ENCODE measurements around the gene NSL1. TPM values are rescaled to one million over a fixed set of nuclear protein-coding genes. Genes with fewer than 3 reads are reported as not detected.
"Not testable (repeated sequence)": the region's sequence is repeated elsewhere in the genome, so short reads cannot be mapped to it uniquely, and the experiment has no call there.

NSL1 gene
- polyA plus RNA-seq, 3 donors, result 45.8 to 46.4 (median 46.0) TPM

DNA sequence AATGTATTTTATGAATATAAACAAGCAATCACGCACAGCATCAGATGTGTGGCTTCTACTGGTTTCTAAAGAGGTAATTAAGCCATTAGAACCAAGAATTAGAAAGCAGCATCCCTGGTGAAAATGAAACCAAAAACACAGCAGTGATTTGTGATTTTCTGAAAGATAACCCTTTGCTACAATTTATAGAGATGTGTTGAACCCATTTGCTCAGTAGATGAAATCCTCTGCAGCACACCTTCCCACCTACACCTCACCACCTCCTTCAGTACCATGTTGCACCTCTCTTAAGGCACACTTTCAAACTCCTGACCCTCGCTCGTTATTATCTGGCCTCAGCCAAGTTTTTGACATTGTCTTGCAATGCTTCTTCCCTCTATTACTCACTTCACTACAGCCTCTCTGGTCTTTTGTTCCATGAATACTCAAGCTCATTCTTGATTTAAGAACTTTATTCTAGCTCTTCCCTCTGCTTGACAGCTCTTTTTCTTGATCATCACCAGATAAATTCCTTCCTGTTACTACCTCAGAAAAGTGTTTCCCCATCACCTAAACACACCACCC is 38.6 kb downstream of the NSL1 start:
- DNase-seq (ENCODE audit: low read depth in 3 of 3, low spot score in 2 of 3), result no peak

DNA sequence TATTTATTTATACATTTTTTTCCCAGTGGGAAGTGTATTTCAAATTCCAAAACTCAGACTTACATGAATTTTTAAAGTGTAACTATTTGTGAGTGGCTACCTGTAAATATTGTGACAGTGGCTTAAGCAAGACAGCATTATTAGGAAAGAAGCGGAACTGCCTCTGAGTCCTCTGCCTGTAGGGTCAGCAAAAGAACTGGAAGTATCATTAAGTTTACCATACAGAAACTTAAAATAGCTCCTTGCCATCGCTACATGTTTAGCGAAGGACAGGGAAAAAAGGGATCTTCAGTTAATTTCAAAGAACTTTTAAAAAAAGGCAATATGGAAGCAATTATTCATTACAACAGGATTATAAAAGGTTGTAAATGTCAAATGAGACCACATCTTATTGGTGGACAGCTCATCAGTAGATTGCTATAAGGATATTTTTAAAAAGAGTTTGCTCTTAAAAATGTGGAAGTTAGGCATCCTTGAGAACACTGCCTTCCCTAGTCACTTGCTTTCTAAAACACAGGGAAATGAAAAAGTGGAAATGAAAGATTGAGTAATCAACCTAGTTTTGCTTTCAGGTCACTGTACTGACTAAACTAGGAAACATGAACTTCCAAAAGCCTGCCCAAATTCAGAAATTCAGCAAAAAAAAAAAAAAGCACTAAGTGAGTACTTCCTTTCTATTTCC is 39.2 kb downstream of the NSL1 start:
- no peak for DNase-seq (ENCODE audit: low read depth in 3 of 3, low spot score in 2 of 3)

DNA sequence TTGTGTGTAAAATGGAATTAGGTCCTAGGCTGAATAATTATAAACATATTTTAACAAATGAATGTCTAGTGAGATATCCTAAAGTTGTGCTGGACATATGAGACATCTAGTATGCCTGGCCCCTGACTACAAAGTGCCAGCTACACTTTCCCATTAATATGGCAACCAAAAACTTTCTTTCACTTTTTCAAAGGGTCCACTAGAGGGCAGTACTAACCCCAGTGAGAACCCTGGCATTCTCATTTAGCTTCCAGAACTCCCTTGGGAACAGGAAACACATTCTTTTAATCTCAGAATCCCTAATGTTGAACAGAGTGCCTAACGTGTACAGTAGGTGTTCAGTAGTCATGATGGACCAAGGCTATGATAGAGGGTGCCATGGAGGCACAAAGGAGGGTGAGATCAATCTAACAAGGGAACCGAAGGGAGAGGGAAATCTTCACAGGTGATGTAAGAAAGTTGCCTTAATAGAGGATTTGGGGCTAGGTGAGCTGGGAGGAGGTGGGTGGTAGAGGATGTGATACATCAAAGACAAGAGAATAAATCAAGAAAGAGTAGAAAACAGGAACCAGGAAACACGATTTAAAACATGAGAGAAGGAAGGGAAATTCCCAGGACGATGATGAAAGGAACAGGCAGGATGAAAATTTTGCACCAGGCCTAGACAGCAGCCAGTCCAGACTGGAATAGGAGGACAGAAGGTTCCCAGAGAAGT is 41.6 kb downstream of the NSL1 start:
- peak; percentile 10 to 37 (median 32) for DNase-seq (ENCODE audit: low read depth in 3 of 3, low spot score in 2 of 3)

DNA sequence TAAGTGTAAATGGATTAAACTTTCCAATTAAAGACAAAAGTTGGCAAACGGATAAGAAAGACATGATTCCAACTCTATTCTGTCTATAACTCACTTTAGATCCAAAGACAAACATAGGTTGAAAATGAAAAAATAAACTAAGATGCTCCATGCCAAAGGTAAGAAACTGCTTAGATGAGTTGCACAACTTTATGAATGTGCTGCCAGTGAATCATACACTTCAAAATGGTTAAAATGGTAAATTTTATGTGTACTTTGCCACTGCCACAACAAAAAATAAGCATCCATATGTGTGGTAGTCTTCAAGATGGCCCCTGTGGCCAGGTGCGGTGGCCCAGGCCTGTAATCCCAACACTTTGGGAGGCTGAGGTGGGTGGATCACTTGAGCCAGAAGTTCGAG is 45.0 kb downstream of the NSL1 start:
- DNase-seq (ENCODE audit: low read depth in 3 of 3, low spot score in 2 of 3), result no peak

DNA sequence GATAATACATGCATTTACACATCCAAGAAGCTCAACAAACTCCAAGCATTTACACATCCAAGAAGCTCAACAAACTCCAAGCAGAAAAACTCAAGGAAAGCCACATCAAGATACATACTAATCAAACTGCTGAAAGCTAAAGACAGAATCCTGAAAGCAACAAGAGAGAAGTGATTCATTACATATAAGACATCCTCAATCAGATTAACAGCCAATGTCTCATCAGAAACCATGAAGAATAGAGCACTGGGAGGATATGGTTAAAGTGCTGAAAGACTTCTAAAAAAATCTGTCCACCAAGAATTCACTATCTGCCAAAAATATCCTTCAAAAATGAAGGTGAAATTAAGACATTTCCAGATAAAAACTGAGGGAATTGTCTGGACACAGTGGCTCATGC is 46.3 kb downstream of the NSL1 start:
- no peak for DNase-seq (ENCODE audit: low read depth in 3 of 3, low spot score in 2 of 3)

DNA sequence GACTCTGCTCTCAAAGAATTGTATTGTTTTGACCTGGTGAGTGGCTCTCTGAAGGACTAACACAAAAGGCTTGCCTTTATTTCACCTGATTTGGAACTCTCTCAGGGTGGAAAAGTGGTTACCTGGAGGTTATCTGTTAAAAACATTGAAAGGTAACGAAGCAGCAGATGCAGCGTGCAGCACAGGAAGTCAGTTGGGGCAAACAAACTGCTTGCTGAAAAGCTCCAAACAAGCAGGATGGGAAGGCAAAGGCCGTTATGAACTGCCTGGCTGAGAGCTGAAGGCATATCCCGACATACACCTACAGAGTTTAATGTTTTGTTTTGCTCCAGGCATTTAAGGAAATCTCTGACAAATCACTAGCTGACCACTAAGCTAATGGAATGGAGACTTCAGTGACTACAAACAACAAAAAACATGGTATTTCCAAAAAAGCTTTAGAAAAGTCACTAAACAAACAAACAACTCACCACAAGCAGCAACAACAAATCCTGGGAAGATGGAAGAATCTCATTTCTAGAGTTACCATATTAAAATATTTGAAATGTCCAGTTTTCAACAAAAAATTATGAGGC is 47.6 kb downstream of the NSL1 start:
- no peak for DNase-seq (ENCODE audit: low read depth in 3 of 3, low spot score in 2 of 3)

DNA sequence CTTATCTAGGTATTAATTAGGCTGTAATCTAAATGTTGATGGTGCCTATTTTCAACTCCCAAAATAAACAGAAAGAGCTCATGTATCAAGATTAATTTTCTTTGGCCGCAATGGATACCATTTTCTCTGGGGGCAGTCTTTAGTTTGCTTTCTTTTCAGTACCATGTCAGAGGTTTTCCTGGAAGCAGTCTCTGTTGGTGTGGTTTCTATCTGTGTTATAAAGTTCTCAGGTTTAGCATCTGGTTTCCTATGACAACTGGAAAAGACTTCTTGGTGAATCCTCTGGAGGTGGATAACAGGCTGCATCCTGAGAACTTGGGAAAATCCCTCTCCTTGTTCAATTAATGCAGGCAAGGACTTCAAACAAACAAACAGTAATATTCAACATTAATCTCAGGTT is 53.2 kb downstream of the NSL1 start:
- DNase-seq (ENCODE audit: low read depth in 3 of 3, low spot score in 2 of 3), result no peak

DNA sequence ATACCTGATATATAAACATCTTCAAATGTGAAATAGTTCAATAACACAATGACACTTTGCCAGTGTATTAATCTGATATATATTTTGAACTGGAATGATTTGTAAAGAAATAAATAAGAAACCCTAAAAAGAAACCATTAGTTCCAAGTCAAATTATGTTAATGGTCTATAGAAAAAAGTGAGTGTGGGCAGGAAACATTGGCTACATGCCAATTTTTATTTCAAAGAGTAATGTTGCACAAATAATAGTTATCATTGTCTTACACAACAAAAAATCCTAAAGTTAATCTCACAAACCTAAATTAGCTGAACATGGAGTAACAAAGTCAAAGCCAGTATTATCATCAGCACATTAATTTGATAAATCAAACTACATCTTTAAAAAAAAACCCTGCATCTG is 54.0 kb downstream of the NSL1 start:
- DNase-seq (ENCODE audit: low read depth in 3 of 3, low spot score in 2 of 3), result no peak

DNA sequence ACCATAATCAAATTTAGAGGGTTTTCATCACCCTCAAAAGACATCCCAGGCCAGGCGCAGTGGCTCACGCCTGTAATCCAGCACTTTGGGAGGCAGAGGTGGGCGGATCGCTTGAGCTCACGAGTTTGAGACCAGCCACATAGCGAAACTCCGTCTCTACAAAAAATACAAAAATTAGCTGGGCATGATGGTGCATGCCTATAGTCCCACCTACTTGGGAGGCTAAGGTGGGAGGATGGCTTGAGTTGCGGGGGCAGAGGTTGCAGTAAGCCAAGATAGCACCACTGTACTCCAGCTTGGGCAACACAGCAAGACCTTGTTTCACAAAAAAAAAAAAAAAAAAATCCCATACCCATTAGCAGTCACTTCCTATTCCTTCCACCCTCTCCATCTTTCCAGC is 58.5 kb downstream of the NSL1 start:
- DNase-seq (ENCODE audit: low read depth in 3 of 3, low spot score in 2 of 3), result no peak

DNA sequence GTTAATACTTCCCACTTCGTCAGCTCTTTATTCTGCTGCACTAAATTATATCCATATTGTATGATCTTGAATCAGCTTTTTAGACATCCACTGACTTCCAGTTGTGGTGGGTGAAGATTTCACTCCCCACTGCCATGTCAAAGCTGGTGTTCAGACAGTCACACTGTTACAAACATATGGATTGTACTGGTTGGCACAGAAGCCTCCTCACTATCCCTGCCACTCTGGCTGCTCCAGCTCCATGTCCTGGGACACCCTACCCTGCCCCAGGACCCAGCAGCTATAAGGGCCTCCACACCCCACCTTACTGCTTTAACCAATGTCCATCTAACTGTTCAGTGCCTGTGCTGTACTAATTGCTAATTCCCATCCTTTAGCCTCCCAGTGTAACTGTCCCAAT is 59.9 kb downstream of the NSL1 start:
- no peak for DNase-seq (ENCODE audit: low read depth in 3 of 3, low spot score in 2 of 3)

DNA sequence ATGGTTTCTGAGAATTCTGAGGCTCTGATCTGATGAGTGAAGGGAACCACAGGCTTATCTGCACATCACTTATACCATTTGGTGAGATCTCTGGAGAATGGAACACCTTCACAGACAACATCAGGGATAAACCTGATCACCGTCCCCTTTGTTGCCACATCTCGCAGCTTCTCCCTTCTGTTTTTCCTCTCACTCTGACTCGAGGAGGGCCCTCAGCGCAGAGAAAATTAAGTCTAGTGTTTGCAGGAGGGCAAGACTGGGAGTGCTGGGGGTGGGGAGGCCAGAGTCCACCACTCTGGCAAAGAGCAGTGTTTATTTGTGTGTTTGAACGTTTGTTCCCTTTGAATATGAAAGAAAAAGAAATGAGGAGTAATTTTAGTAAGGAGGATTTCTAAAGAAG is 63.0 kb downstream of the NSL1 start:
- no peak for DNase-seq (ENCODE audit: low read depth in 3 of 3, low spot score in 2 of 3)

DNA sequence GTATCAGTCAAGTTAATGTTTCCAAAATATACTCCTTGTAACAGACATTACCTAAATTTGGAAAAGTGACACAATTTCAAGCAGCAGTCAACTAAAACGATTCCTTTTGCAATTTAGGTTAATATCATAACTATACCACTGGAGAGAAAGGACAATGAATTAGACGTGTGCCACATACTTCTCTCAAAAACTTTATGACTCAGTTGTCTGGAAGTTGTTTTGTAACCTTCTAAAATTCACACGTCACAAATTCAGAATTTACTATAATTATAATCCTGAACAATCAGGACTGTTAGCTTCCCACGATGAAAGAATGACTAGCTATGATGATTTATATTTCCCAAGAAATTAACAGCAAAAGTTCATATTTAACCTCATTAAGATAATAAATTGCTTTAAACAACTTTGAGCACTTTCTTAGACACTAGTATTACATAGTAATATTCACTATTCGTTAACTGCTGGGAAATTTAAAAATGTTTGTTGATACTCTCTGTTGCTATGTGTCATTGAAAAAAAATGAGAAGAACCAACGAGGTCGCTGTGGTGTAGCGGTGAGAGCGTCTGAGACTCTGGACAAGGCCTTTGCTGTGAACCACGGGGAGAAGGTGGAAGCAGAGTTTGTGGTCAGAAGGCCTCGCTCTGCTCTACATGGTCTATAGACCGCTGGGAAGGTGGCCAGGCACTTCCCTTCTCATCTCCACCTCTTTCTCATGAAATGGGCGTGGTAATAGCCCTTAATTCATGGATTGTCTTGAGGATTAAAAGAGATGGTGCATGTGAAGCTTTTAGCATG is 64.0 kb downstream of the NSL1 start:
- DNase-seq (ENCODE audit: low read depth in 3 of 3, low spot score in 2 of 3), result no peak

DNA sequence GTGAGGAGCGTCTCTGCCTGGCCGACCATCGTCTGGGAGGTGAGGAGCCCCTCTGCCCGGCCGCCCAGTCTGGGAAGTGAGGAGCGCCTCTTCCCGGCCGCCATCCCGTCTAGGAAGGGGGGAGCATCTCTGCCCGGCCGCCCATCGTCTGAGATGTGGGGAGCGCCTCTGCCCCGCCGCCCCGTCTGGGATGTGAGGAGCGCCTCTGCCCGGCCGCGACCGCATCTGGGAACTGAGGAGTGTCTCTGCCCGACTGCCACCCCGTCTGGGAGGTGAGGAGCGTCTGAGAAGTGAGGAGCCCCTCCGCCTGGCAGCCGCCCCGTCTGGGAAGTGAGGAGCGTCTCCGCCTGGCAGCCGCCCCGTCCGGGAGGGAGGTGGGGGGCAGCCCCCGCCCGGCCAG is 66.9 kb downstream of the NSL1 start:
- DNase-seq (ENCODE audit: low read depth in 3 of 3, low spot score in 2 of 3), result not testable (repeated sequence)

DNA sequence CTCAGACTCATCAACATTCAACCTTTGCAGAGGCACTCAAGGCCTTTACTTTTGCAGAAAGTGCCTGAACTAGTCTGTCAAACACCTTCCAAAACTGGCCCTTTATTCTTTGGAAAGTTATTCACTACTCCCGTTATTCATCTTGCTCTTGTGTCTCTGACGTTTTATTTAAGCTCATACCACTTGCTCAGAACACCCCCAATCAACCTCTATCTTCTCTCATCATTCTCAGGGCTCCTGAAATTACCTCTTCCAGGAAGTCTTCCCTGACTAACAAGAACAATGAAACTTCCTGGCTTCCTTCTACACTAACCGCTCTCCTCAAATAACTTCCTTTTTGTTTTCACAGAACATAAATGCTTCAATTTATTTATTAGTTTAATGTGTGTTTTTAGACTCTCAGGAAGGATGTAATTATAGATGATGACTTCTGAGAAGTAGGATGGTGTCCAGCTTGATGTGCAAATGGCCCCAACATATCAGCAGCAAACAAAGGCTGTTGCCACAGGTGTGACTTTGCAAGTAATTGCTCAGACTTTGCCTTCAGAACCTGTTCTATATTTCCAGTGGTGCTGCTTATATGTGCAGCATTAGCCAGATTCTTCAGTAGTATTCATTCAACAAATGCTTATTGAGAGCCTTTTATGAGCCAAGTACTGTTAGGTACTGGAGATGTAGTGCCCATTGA is 69.2 kb downstream of the NSL1 start:
- DNase-seq (ENCODE audit: low read depth in 3 of 3, low spot score in 2 of 3), result no peak

DNA sequence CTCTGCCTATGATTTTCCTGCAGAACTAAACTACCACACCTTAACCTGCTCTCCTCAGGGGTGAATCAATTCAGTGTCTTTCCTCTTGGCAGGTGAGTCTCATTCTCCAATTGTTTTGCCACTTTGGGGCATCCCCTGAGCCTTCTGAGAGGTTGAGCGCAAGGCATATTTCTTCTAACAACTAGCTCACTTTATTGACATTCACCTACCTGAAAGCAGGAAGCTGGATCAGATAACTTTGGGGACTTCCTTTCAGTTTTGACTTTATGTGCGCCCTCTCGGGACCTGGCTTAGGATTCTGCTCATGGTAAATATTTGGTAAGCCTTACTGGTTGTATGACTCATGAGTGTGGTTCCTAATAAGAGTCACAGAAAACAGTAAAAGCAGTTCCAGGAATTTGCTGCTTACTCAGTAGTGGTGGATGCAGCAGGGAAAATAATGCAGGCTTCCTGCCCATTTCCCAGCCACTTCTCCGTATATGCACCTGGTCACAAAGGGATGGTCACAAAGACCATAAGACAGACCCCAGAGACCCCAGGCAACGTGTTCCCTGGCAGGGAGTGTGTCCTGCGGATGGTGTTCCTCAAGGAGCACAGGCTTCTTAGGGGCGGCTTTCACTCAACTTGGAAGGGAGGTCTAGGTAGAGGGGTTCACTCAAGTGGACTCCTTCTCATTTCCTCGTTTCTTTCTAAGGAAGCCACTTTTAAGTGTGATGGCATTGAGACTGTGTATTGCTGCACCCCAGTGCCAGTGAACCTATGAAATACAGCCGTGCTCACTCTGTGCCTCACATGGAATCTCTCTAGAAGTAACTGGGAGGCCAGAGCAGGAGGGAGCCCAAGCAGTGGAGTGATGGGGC is 70.0 kb downstream of the NSL1 start:
- DNase-seq (ENCODE audit: low read depth in 3 of 3, low spot score in 2 of 3), result no peak

DNA sequence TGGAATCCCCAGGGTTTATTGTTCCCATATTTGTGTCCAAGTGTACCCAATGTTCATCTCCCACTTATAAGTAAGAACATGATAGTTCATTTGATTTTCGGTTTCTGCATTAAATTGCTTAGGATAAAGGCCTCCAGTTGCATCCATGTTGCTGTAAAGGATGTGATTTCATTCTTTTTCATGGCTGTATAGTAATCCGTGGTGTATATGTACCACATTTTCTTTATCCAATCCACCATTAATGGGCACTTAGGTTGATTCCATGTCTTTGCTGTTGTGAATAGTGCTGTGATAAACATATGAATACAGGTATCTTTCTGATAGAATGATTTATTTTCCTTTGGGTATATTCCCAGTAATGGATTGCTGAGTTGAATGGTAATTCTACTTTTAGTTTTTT is 71.9 kb downstream of the NSL1 start:
- no peak for DNase-seq (ENCODE audit: low read depth in 3 of 3, low spot score in 2 of 3)

DNA sequence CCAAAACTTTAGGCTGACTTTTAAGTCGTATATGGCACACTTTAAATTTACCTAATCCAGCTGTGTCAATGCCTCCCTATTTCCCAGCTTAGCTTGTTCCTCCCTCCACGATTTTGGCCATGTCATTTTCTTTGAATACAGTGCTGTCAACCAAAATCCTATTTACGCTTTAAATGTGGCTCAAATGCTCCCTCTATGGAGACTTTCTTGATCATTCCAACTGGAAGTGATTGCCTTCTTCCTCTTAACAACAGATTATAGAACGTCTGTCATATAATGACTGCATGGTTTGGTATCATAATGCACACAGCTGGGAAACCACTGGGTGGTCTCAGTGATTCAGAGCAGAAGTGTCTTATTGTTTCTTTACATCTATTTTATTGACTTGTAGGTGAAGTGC is 73.1 kb downstream of the NSL1 start:
- no peak for DNase-seq (ENCODE audit: low read depth in 3 of 3, low spot score in 2 of 3)

DNA sequence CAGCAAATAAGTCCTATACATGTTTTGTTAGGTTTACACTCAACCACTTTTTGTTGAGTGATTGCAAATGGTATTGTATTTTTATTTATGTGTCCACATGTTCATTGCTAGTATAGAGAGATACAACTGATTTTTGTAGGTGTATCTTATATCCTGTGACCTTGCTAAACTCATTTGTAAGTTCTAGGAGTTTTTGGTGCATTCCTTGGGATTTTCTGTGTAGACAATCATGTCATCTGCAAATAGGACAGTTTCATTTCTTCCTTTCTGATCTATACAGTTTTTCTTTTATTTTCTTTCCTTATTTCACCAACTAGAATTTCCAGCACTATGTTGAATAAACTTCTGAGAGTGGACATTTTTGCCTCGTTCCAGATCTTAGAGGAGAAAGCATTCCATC is 75.4 kb downstream of the NSL1 start:
- DNase-seq (ENCODE audit: low read depth in 3 of 3, low spot score in 2 of 3), result no peak

DNA sequence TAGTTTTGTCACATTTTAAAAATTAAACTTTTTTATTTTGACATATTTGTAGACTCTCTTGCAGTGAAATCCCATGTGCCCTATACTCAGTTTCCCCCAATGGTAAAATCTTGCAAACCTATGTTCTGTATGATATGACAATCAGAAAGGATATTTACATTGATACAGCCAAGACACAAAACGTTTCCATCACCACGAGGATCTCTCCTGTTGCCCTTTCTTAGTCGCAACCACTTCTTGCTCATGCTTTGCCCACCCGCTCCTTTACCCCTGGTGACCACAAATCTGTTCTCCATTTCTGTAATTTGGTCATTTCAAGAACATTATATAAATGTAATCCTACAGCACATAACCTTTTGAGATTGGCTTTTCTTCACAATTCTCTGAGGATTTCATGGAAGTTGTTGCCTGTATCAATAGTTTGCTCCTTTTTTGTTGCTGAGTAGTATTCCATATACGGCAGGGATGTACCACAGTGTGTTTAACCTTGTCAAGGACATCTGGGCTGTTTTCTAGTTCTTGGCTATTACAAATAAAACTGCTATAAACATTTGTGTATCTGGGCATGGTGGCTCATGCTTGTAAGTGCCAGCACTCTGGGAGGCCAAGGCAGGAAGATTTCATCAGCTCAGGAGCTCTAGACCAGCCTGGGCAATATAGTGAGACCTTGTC is 78.0 kb downstream of the NSL1 start:
- DNase-seq (ENCODE audit: low read depth in 3 of 3, low spot score in 2 of 3), result no peak
